ENCODE measurements around the gene RBMS1. TPM values are rescaled to one million over a fixed set of nuclear protein-coding genes. Genes with fewer than 3 reads are reported as not detected.

The RBMS1 gene
- total and polyA plus RNA-seq, 2 of the 13 experiments (the other 11 are each of a cell fraction or from before 2014, with no cell fraction given) = 55.5 to 110 TPM

- TF ChIP-seq ARID4A (CRISPR knock-in tag; IDR thresholded peaks at IDR 0.05; ENCODE audit: borderline replicate concordance) (peak; percentile 63; the same call in 1 of the 2 replicates), POLR2A (IDR thresholded peaks at IDR 0.05; ENCODE audit: insufficient read depth in 1 of 2, low read depth in 2 of 2, low read length in 2 of 2) (no peak; a peak in 3 of 4 replicates), THYN1 (CRISPR knock-in tag; IDR thresholded peaks at IDR 0.05; ENCODE audit: borderline replicate concordance, low read depth) (peak; percentile 49; the same call in 1 of the 2 replicates), ZSCAN9 (CRISPR knock-in tag; IDR thresholded peaks at IDR 0.05; ENCODE audit: borderline replicate concordance) (0 out of 2 replicates have a peak, but pooled peaks have one; percentile 46), PHF8 (CRISPR knock-in tag; IDR thresholded peaks at IDR 0.05) (peak; percentile 62; the same call in 1 of the 2 replicates), ZNF670 (CRISPR knock-in tag; IDR thresholded peaks at IDR 0.05; ENCODE audit: borderline replicate concordance) (peak; percentile 82; the same call in 1 of the 2 replicates), E2F5 (CRISPR knock-in tag; conservative IDR thresholded peaks at IDR 0.05) (0 out of 2 replicates have a peak, but pooled peaks have one; percentile 19), KAT8 (CRISPR knock-in tag; IDR thresholded peaks at IDR 0.05) (peak; percentile 59; the same call in 1 of the 2 replicates), IRX3 (CRISPR knock-in tag; IDR thresholded peaks at IDR 0.05; ENCODE audit: borderline replicate concordance, low read depth) (peak; percentile 93; the same call in 1 of the 2 replicates), BORCS8-MEF2B (CRISPR knock-in tag; IDR thresholded peaks at IDR 0.05) (peak; percentile 90), PRDM10 (CRISPR knock-in tag; IDR thresholded peaks at IDR 0.05; ENCODE audit: low read depth) (no peak), BHLHE40 (IDR thresholded peaks at IDR 0.05; ENCODE audit: low read length) (peak; percentile 44; the same call in 1 of the 2 replicates), MXD1 (CRISPR knock-in tag; IDR thresholded peaks at IDR 0.05) (peak; percentile 68; the same call in 1 of the 2 replicates), REPIN1 (CRISPR knock-in tag; IDR thresholded peaks at IDR 0.05; ENCODE audit: borderline replicate concordance, low read depth) (peak; percentile 87; the same call in 1 of the 2 replicates), CERS6 (CRISPR knock-in tag; IDR thresholded peaks at IDR 0.05) (no peak), ETV6 (CRISPR knock-in tag; conservative IDR thresholded peaks at IDR 0.05) (no peak), ZNF180 (CRISPR knock-in tag; IDR thresholded peaks at IDR 0.05; ENCODE audit: borderline replicate concordance, low read depth) (no peak), ZSCAN31 (CRISPR knock-in tag; IDR thresholded peaks at IDR 0.05; ENCODE audit: low read depth) (no peak)
These were observed 223.6 kb downstream of the RBMS1 start (continued) for GRCh38 chr2:160269803-160270570.

Measured in HepG2 (cell line).